Uterus (tissue), 4 donors: ENCODE measurements around the gene TSR2. TPM values are rescaled to one million over a fixed set of nuclear protein-coding genes. Genes with fewer than 3 reads are reported as not detected.

Experiments
- DNase-seq, 2 donors: peaks; one replicate each; pipeline ENCODE4 v3.0.0-alpha.2; 2019 to 2020
- H3K27ac ChIP-seq, 2 donors: fragments of 200-600 bp; sonication (generic); 1 replicate in 1 of 2; 2 replicates in 1 of 2; pipeline ENCODE4 v1.5.1; 2016 to 2018
- H3K27me3 ChIP-seq, 2 donors: fragments of 200-600 bp; sonication (generic); one replicate each; pipeline ENCODE4 v1.5.1; 2018 to 2019; ENCODE audit warnings: control low read depth in 1 of 2
- H3K36me3 ChIP-seq, 2 donors: fragments of 200-600 bp; sonication (generic); one replicate each; pipeline ENCODE4 v1.5.1; 2019; ENCODE audit warnings: control low read depth in 1 of 2
- H3K4me1 ChIP-seq, 2 donors: fragments of 200-600 bp; sonication (generic); one replicate each; pipeline ENCODE4 v1.5.1; 2018 to 2019; ENCODE audit warnings: control low read depth in 1 of 2
- H3K4me3 ChIP-seq, 2 donors: fragments of 200-600 bp; sonication (generic); 1 replicate in 1 of 2; 2 replicates in 1 of 2; pipeline ENCODE4 v1.5.1; 2018 to 2019; ENCODE audit warnings: mild to moderate bottlenecking in 1 of 2
- H3K9me3 ChIP-seq, 2 donors: fragments of 200-600 bp; sonication (generic); one replicate each; pipeline ENCODE4 v1.5.1; 2019; ENCODE audit warnings: control low read depth in 1 of 2
- CTCF ChIP-seq, 4 experiments: fragments of 200-600 bp in 2 of 4; fragments of 450-650 bp in 2 of 4; sonication (generic) in 2 of 4; IDR thresholded peaks; one replicate each; pipeline ENCODE4 v1.5.1; 2016 to 2019; ENCODE audit warnings: antibody characterized with exemption in 4 of 4, mild to moderate bottlenecking in 2 of 4, moderate library complexity in 1 of 4
- POLR2A ChIP-seq, 2 donors: fragments of 450-650 bp; IDR thresholded peaks; one replicate each; pipeline ENCODE4 v1.6.1; 2016; ENCODE audit warnings: antibody characterized with exemption in 2 of 2, mild to moderate bottlenecking in 1 of 2, moderate library complexity in 1 of 2
- intact Hi-C: fragments of 100-400 bp; cut with DNase I; formaldehyde crosslinking; loops from one replicate; pipeline ENCODE4 v1.15.1; 2023; ENCODE audit warnings: low total_unique reads
- total RNA-seq, 4 donors: library from RNA; depleted of rRNA in 3 of 4; stranded (reverse); fragments of >200 nt in 3 of 4; gene quantifications; one replicate each; pipeline versions ENCODE4 v1.1.0 to v1.2.4, GENCODE V29; 2014 to 2023
- donor health status: DM: yes; HTN: yes; CAD: no.

TSR2 gene
- total RNA-seq, 4 donors from 2014 or later, result 5.6 to 46.3 (median 14.6) TPM

- no peak for TF ChIP-seq CTCF (IDR thresholded peaks at IDR 0.05)
- TF ChIP-seq POLR2A (IDR thresholded peaks at IDR 0.05), result no peak
- H3K36me3 ChIP-seq, result no peaks in the 10 kb centered on the region
Measured at GRCh38 chrX:54470054-54470760, 30.0 kb downstream of the TSR2 start.

GRCh38 chrX:54473993-54474859 lies 34.0 kb downstream of the TSR2 start:
- TF ChIP-seq POLR2A (IDR thresholded peaks at IDR 0.05) (no peak), CTCF (IDR thresholded peaks at IDR 0.05) (no peak)
- Histone ChIP-seq H3K27me3 (no peaks in the 10 kb centered on the region), H3K4me3 (no peak overlapping the region), H3K27ac (no peak overlapping the region), H3K9me3 (no peaks in the 10 kb centered on the region), H3K4me1 (no peaks in the 10 kb centered on the region), H3K36me3 (no peaks in the 10 kb centered on the region)
- DNase-seq, result no peak
- intact Hi-C loops, result no loop called here

More at GRCh38 chrX:54470054-54470760, 30.0 kb downstream of the TSR2 start:
- intact Hi-C loops, result no loop called here
- Histone ChIP-seq H3K4me3 (no peak overlapping the region), H3K27ac (no peak overlapping the region), H3K27me3 (no peaks in the 10 kb centered on the region), H3K4me1 (no peaks in the 10 kb centered on the region), H3K9me3 (no peaks in the 10 kb centered on the region)
- no peak for DNase-seq

- no peak for DNase-seq
- TF ChIP-seq CTCF (IDR thresholded peaks at IDR 0.05) (no peak), POLR2A (IDR thresholded peaks at IDR 0.05) (no peak)
- H3K4me1 ChIP-seq, result peaks cover 0 to 2% of the 10 kb centered on the region in 2 donors
- H3K9me3 ChIP-seq, result no peaks in the 10 kb centered on the region
- H3K36me3 ChIP-seq, result no peaks in the 10 kb centered on the region
- H3K4me3 ChIP-seq, result no peak overlapping the region
- peak overlapping the region in 1 of 2 donors; percentile 15 for H3K27ac ChIP-seq
- H3K27me3 ChIP-seq, result no peaks in the 10 kb centered on the region
- intact Hi-C loops, result no loop called here
Measured at GRCh38 chrX:54479136-54480111, 39.2 kb downstream of the TSR2 start.

- Histone ChIP-seq H3K4me3 (no peak overlapping the region), H3K9me3 (no peaks in the 10 kb centered on the region), H3K36me3 (no peaks in the 10 kb centered on the region), H3K27me3 (no peaks in the 10 kb centered on the region), H3K27ac (peak overlapping the region; percentile 69 to 71), H3K4me1 (peaks cover 0 to 5% of the 10 kb centered on the region in 2 donors)
- peak in 1 of 2 donors; percentile 19 for DNase-seq
- intact Hi-C loops, result no loop called here
- TF ChIP-seq POLR2A (IDR thresholded peaks at IDR 0.05), result no peak
- TF ChIP-seq CTCF (IDR thresholded peaks at IDR 0.05), result no peak
Measured at GRCh38 chrX:54482839-54483593, 42.8 kb downstream of the TSR2 start.
